Measurements from ENCODE around the gene MLH1. TPM values are rescaled to one million over a fixed set of nuclear protein-coding genes. Genes with fewer than 3 reads are reported as not detected.
"Not testable (repeated sequence)": the region's sequence is repeated elsewhere in the genome, so short reads cannot be mapped to it uniquely, and the experiment has no call there.

Gene MLH1
- total RNA-seq, 1 experiment from 2014 or later = 42.2 TPM

GRCh38 chr3:37037352-37037751 lies 44.0 kb downstream of the MLH1 start:
- no peak for DNase-seq (ENCODE audit: low spot score)

GRCh38 chr3:37039161-37039846 lies 46.0 kb downstream of the MLH1 start:
- DNase-seq (ENCODE audit: low spot score) = no peak

- no peak for DNase-seq (ENCODE audit: low spot score)
Measured at GRCh38 chr3:37040231-37040630, 46.9 kb downstream of the MLH1 start.

GRCh38 chr3:37041546-37042195 lies 48.4 kb downstream of the MLH1 start:
- no peak for DNase-seq (ENCODE audit: low spot score)

- not testable (repeated sequence) for DNase-seq (ENCODE audit: low spot score)
Measured at GRCh38 chr3:37042712-37043111, 49.4 kb downstream of the MLH1 start.

- DNase-seq (ENCODE audit: low spot score) = no peak
Measured at GRCh38 chr3:37050282-37050681, 57.0 kb downstream of the MLH1 start.

GRCh38 chr3:37052860-37053259 lies 59.5 kb downstream of the MLH1 start:
- DNase-seq (ENCODE audit: low spot score) = peak; percentile 6

GRCh38 chr3:37053337-37053736 lies 60.0 kb downstream of the MLH1 start:
- DNase-seq (ENCODE audit: low spot score) = no peak

GRCh38 chr3:37053753-37054152 lies 60.4 kb downstream of the MLH1 start:
- no peak for DNase-seq (ENCODE audit: low spot score)

- DNase-seq (ENCODE audit: low spot score) = peak; percentile 21
Measured at GRCh38 chr3:37054370-37054769, 61.1 kb downstream of the MLH1 start.

- DNase-seq (ENCODE audit: low spot score) = not testable (repeated sequence)
Measured at GRCh38 chr3:37055077-37055476, 61.8 kb downstream of the MLH1 start.

GRCh38 chr3:37056826-37057225 lies 63.5 kb downstream of the MLH1 start:
- no peak for DNase-seq (ENCODE audit: low spot score)

- no peak for DNase-seq (ENCODE audit: low spot score)
Measured at GRCh38 chr3:37058117-37058516, 64.8 kb downstream of the MLH1 start.

GRCh38 chr3:37064747-37065146 lies 71.4 kb downstream of the MLH1 start:
- DNase-seq (ENCODE audit: low spot score) = no peak

GRCh38 chr3:37067577-37067976 lies 74.3 kb downstream of the MLH1 start:
- DNase-seq (ENCODE audit: low spot score) = no peak

GRCh38 chr3:37068031-37068430 lies 74.7 kb downstream of the MLH1 start:
- no peak for DNase-seq (ENCODE audit: low spot score)

- peak; percentile 6 for DNase-seq (ENCODE audit: low spot score)
Measured at GRCh38 chr3:37071921-37072320, 78.6 kb downstream of the MLH1 start.

GRCh38 chr3:37072892-37073291 lies 79.6 kb downstream of the MLH1 start:
- peak; percentile 72 for DNase-seq (ENCODE audit: low spot score)

- peak; percentile 42 for DNase-seq (ENCODE audit: low spot score)
Measured at GRCh38 chr3:37074178-37074577, 80.9 kb downstream of the MLH1 start.

- no peak for DNase-seq (ENCODE audit: low spot score)
Measured at GRCh38 chr3:37075955-37076354, 82.6 kb downstream of the MLH1 start.

GRCh38 chr3:37082317-37082716 lies 89.0 kb downstream of the MLH1 start:
- no peak for DNase-seq (ENCODE audit: low spot score)

- no peak for DNase-seq (ENCODE audit: low spot score)
Measured at GRCh38 chr3:37086918-37087317, 93.6 kb downstream of the MLH1 start.

GRCh38 chr3:37087870-37088269 lies 94.6 kb downstream of the MLH1 start:
- DNase-seq (ENCODE audit: low spot score) = no peak

- no peak for DNase-seq (ENCODE audit: low spot score)
Measured at GRCh38 chr3:37092484-37092883, 99.2 kb downstream of the MLH1 start.
